ENCODE data around the gene MED25. TPM values are rescaled to one million over a fixed set of nuclear protein-coding genes. Genes with fewer than 3 reads are reported as not detected.

The MED25 gene
- total and polyA plus RNA-seq, 9 of the 15 experiments (the other 6 are each of a cell fraction or from before 2014, with no cell fraction given): 4.1 to 93.9 (median 19.3) TPM

- no peak for TF ChIP-seq ATF6 (CRISPR knock-in tag; IDR thresholded peaks at IDR 0.05)
- TF ChIP-seq IRF2 (CRISPR knock-in tag; IDR thresholded peaks at IDR 0.05): 0 out of 2 replicates have a peak, but pooled peaks have one; percentile 51
- no peak for TF ChIP-seq ZNF707 (CRISPR knock-in tag; conservative IDR thresholded peaks at IDR 0.05)
- peak; percentile 71; the same call in 1 of the 2 replicates for TF ChIP-seq GATAD2B (IDR thresholded peaks at IDR 0.05; ENCODE audit: borderline replicate concordance)
- no peak for TF ChIP-seq NFYB (IDR thresholded peaks at IDR 0.05; ENCODE audit: extremely low read depth, insufficient read length)
- no peak for TF ChIP-seq RUNX1 (IDR thresholded peaks at IDR 0.05; ENCODE audit: low read depth)
- no peak for TF ChIP-seq ADNP (tag; IDR thresholded peaks at IDR 0.05)
- TF ChIP-seq ZEB2 (IDR thresholded peaks at IDR 0.05): 0 out of 2 replicates have a peak, but pooled peaks have one; percentile 24
- no peak for TF ChIP-seq TCF7 (IDR thresholded peaks at IDR 0.05; ENCODE audit: borderline replicate concordance)
- no peak for TF ChIP-seq FOXA1 (IDR thresholded peaks at IDR 0.05; ENCODE audit: borderline replicate concordance)
- no peak for TF ChIP-seq ZNF124 (CRISPR knock-in tag; IDR thresholded peaks at IDR 0.05)
- TF ChIP-seq RHOXF2B (CRISPR knock-in tag; conservative IDR thresholded peaks at IDR 0.05): no peak
- TF ChIP-seq ZZZ3 (IDR thresholded peaks at IDR 0.05): no peak
- peak; percentile 35; the same call in 1 of the 2 replicates for TF ChIP-seq NCOA1 (IDR thresholded peaks at IDR 0.05; ENCODE audit: low read depth)
- no peak for TF ChIP-seq ZNF780A (CRISPR knock-in tag; IDR thresholded peaks at IDR 0.05)
- TF ChIP-seq EZH2 (IDR thresholded peaks at IDR 0.05; ENCODE audit: borderline replicate concordance, low read depth, low read length): no peak
- TF ChIP-seq HDGF (IDR thresholded peaks at IDR 0.05): no peak
- no peak for TF ChIP-seq CTCFL (IDR thresholded peaks at IDR 0.05; ENCODE audit: borderline replicate concordance, insufficient read depth, low read depth, low read length, poor library complexity, severe bottlenecking)
- peak; percentile 47 for TF ChIP-seq SOX6 (IDR thresholded peaks at IDR 0.05)
- TF ChIP-seq MCM7 (IDR thresholded peaks at IDR 0.05): no peak
- no peak for TF ChIP-seq SMAD2 (IDR thresholded peaks at IDR 0.05; ENCODE audit: low read depth, low read length)
- no peak for TF ChIP-seq DIDO1 (tag; IDR thresholded peaks at IDR 0.05; ENCODE audit: low read depth)
- no peak for TF ChIP-seq ZNF165 (CRISPR knock-in tag; IDR thresholded peaks at IDR 0.05; ENCODE audit: borderline replicate concordance)
- peak; percentile 82 for TF ChIP-seq FOSL1 (tag; conservative IDR thresholded peaks at IDR 0.05)
- no peak for TF ChIP-seq COPS2 (conservative IDR thresholded peaks at IDR 0.05)
- no peak for TF ChIP-seq U2AF2 (optimal IDR thresholded peaks at IDR 0.05; ENCODE audit: low read depth, low read length)
- TF ChIP-seq NFE2L1 (tag; IDR thresholded peaks at IDR 0.05; ENCODE audit: borderline replicate concordance, low read depth): no peak
Observed at GRCh38 chr19:49850487-49851342, 32.6 kb downstream of the MED25 start, which contains the start of gene PTOV1 (continued).

All from K562 (cell line).